GM21737 (cell line): ENCODE measurements around the gene AGPAT2.

Experiments
- ATAC-seq: cut with Tn5 transposase; IDR thresholded peaks from one replicate; pipeline ENCODE4 v1.9.1; 2021; ENCODE audit warnings: mild to moderate bottlenecking, moderate library complexity; ENCODE audit not compliant: unreplicated experiment

AGPAT2 gene

GRCh38 chr9:136686794-136687711 lies at the start of gene AGPAT2:
TSS of gene AGPAT2 (minus strand) at chr9:136687457. CDS start at chr9:136687357, 100 bp downstream.
- peak; percentile 52 for ATAC-seq

- no peak for ATAC-seq
Observed at GRCh38 chr9:136735812-136736480, 48.7 kb upstream of the AGPAT2 start.

GRCh38 chr9:136734837-136735496 lies 47.7 kb upstream of the AGPAT2 start:
- ATAC-seq: no peak

- ATAC-seq: no peak
Observed at GRCh38 chr9:136733611-136734010, 46.4 kb upstream of the AGPAT2 start.

- ATAC-seq: no peak
Observed at GRCh38 chr9:136732444-136733178, 45.4 kb upstream of the AGPAT2 start.

- ATAC-seq: no peak
Observed at GRCh38 chr9:136729926-136730325, 42.7 kb upstream of the AGPAT2 start.

- no peak for ATAC-seq
Observed at GRCh38 chr9:136729144-136729543, 41.9 kb upstream of the AGPAT2 start.

- peak; percentile 21 for ATAC-seq
Observed at GRCh38 chr9:136728548-136729123, 41.4 kb upstream of the AGPAT2 start.

- peak; percentile 54 for ATAC-seq
Observed at GRCh38 chr9:136728080-136728547, 40.9 kb upstream of the AGPAT2 start.

- ATAC-seq: no peak
Observed at GRCh38 chr9:136726631-136727191, 39.5 kb upstream of the AGPAT2 start.

- ATAC-seq: no peak
Observed at GRCh38 chr9:136726118-136726517, 38.9 kb upstream of the AGPAT2 start.

- ATAC-seq: no peak
Observed at GRCh38 chr9:136725612-136726011, 38.4 kb upstream of the AGPAT2 start.

- ATAC-seq: no peak
Observed at GRCh38 chr9:136724772-136725171, 37.5 kb upstream of the AGPAT2 start.

- no peak for ATAC-seq
Observed at GRCh38 chr9:136723989-136724388, 36.7 kb upstream of the AGPAT2 start.

GRCh38 chr9:136723362-136723976 lies 36.2 kb upstream of the AGPAT2 start:
- no peak for ATAC-seq

- no peak for ATAC-seq
Observed at GRCh38 chr9:136722969-136723356, 35.7 kb upstream of the AGPAT2 start.

- no peak for ATAC-seq
Observed at GRCh38 chr9:136722093-136722968, 35.1 kb upstream of the AGPAT2 start.

- no peak for ATAC-seq
Observed at GRCh38 chr9:136721339-136722092, 34.3 kb upstream of the AGPAT2 start.
